GM08714 (cell line): ENCODE measurements around the gene PRPSAP2.

Experiments
- H3K4me3 ChIP-seq: fragments of 200-500 bp; sonication (Bioruptor generic); 2 replicates; pipeline ENCODE4 v1.5.1; 2014; ENCODE audit warnings: mild to moderate bottlenecking, low read length, inconsistent platforms
- ZNF274 ChIP-seq: IDR thresholded peaks from 2 replicates; pipeline ENCODE4 v1.6.1; 2012; ENCODE audit warnings: mild to moderate bottlenecking, low read depth, low read length

PRPSAP2 gene

GRCh38 chr17:18959071-18959844, 101.3 kb downstream of the PRPSAP2 start:
- no peak overlapping the region for H3K4me3 ChIP-seq
- no peak for TF ChIP-seq ZNF274

DNA sequence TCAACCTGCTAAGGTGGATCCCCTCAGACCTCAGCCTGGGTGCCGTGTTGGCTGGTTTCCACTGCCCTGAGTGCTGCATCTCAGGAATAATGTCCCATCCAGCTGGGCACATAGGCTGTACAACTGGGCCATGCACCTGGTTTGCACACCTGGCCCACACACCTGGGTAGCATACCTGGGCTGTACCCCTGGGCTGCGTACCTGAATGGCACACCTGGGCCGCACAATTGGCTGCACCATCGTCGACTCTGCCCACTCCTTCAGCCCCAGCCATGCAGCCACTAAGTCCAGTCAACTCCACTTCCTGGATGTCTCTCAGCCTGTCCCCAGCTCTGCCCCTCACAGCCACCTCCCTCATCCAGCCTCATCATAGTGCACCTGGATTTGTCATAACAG, 101.9 kb downstream of the PRPSAP2 start:
- no peak overlapping the region for H3K4me3 ChIP-seq
- TF ChIP-seq ZNF274 = no peak

- no peak overlapping the region for H3K4me3 ChIP-seq
- no peak for TF ChIP-seq ZNF274
Measured at GRCh38 chr17:18960241-18960665, 102.3 kb downstream of the PRPSAP2 start.

- no peak overlapping the region for H3K4me3 ChIP-seq
- no peak for TF ChIP-seq ZNF274
Measured at GRCh38 chr17:18960803-18961511, 103.0 kb downstream of the PRPSAP2 start.

DNA sequence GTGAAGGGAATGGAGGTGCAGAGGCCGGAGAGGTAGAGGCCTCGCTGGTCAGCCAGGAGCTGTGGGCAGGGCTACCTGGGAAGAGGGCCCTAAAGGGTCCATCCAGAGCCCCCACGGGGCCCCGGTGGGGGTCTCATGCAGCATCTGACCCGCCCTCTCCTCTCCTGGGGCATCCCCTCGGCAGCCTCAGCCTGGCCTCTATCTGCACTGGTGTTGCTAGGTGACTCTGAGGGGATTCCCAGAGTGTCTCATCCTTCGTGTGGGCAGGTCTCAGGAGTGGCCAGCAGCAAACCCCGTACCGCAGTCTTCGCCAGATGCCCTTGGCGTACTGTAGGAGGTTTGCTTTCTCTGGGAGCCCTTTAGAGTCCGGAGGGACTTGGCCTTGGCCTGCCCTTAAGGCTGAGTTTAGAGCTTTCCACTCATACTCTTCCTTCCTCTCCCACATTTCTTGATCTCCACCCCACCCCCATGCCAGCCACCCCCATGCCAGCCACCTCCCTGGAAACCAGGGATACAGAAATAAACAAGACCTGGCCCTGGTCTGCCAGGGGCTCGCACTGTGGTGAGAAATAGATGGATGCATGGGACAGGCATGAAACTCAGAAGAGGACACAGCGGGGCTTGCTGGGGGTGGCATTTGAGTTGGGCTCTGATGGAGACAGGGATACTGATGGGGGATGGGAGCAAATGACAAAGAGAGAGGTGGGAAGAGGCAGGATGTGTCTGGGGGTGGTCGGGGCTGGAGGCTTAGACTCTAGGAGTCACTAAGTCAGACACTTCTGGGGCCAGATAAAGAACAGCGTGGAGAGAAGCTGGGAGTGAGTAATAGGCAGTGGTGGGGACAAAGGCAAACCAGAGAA, 103.9 kb downstream of the PRPSAP2 start:
- TF ChIP-seq ZNF274 = no peak
- no peak overlapping the region for H3K4me3 ChIP-seq

GRCh38 chr17:18962494-18962815, 104.5 kb downstream of the PRPSAP2 start:
- no peak overlapping the region for H3K4me3 ChIP-seq
- TF ChIP-seq ZNF274 = no peak

GRCh38 chr17:18963126-18964017, 105.4 kb downstream of the PRPSAP2 start:
- H3K4me3 ChIP-seq = no peak overlapping the region
- TF ChIP-seq ZNF274 = no peak

GRCh38 chr17:18964018-18964351, 106.1 kb downstream of the PRPSAP2 start:
- no peak overlapping the region for H3K4me3 ChIP-seq
- no peak for TF ChIP-seq ZNF274

- no peak for TF ChIP-seq ZNF274
- H3K4me3 ChIP-seq = no peak overlapping the region
Measured at GRCh38 chr17:18964550-18964949, 106.6 kb downstream of the PRPSAP2 start.

DNA sequence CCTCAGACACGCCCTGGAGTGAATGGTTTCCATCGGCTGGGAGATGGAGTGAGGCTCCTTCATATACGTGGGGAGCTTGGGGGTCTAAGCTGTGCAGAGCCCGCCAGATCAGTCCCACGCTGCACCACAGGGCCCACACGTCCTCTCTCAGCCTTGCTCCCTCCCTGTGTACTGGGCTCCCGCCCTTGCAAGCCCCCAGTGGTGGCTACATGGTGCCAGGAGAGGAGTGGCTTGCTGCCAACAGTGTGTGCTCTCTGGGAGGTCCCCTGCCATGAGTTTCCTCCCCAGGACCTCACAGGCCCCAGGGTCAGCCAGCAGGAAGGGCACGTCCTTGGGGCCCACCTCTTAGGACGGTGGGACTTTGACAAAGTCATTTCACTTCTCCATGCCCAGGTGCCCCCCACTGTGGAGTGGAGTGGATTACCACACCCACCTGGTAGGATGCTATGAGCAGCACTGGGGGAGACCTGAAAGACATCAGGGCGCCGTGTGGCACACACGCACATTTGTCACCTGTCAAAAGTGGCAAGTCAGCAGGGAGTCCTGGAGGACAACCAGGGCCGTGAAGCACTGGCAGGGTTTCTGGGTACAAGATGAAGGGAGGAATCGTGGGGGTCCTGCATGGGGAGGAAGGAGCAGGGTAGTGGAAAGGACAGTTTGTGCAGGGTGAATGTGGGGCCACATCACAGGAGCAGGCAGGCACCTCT, 107.8 kb downstream of the PRPSAP2 start:
- TF ChIP-seq ZNF274 = no peak
- H3K4me3 ChIP-seq = no peak overlapping the region

DNA sequence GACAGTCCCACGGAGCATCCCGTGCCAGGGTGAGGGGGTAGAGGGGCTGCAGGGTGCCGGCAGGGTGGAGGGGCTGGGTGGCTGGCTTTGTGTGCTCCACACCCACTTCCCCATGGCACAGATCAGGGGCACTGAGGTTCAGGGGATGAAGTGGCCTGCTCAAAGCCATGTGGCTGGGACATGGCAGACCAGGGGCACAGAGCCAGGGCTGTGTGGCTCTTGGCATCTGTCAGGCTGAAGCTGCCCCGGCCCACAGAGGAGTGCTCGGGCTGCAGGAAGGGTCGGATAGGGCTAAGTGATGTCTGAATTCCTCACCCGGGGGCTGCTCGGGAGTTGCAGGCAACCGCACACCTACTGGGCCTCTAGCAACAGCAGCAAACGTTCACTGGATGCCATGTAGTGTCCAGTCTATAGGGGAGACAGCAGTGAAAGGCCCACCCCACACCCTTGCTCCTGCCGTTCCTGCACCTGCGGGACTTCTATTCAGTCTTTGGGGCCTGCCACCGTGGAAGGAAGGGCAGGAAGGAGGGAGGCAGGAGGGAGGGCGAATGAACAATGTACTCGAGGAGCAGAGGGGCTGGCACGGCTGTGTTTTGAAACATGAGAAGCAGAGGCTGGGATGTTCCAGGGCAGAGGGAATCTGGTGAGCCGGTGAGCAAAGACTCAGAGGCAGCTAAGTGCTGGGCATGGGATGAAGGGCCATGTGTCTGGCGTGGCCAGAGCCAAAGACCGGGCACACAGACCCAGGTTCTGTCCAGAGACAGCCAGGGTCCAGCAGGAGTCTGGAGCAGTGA, 109.1 kb downstream of the PRPSAP2 start:
- no peak for TF ChIP-seq ZNF274
- H3K4me3 ChIP-seq = no peak overlapping the region

DNA sequence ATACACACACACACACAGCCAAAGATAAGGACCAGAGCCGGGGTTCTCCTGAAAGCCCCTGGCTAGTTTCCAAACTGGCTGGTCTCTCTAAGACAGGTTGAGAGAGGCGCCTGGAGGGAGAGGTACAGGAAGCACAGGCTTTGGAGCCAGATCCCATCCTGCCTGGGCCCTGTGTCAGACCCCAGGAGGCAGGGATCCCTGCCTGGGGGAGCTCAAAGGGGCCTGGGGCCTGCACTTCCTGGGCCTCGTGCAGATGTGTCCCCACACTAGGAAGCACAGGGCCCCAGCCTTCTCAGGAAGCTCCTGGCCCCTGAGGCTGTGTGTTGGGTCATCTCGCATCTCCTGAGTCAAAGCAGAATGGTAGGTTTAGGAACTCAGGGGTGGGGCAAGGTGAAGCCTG, 110.0 kb downstream of the PRPSAP2 start:
- no peak overlapping the region for H3K4me3 ChIP-seq
- no peak for TF ChIP-seq ZNF274

- H3K4me3 ChIP-seq = no peak overlapping the region
- no peak for TF ChIP-seq ZNF274
Measured at GRCh38 chr17:18968345-18968744, 110.4 kb downstream of the PRPSAP2 start.
